ENCODE results near the gene ZNF3. TPM values are rescaled to one million over a fixed set of nuclear protein-coding genes. Genes with fewer than 3 reads are reported as not detected.

The ZNF3 gene
- total RNA-seq, 2 donors from 2014 or later, result 17.0 to 18.0 TPM

- intact Hi-C loops (cut with DNase I), result no loop called here
- no peak for DNase-seq (ENCODE audit: low spot score)
These were observed 57.4 kb downstream of the ZNF3 start for GRCh38 chr7:100024020-100024619.

- intact Hi-C loops (cut with DNase I), result no loop called here
- no peak for DNase-seq (ENCODE audit: low spot score)
These were observed 58.0 kb downstream of the ZNF3 start for GRCh38 chr7:100023526-100023925.

- intact Hi-C loops (cut with DNase I), result no loop called here
- DNase-seq (ENCODE audit: low spot score), result no peak
These were observed 58.9 kb downstream of the ZNF3 start for GRCh38 chr7:100022621-100023020.

DNA sequence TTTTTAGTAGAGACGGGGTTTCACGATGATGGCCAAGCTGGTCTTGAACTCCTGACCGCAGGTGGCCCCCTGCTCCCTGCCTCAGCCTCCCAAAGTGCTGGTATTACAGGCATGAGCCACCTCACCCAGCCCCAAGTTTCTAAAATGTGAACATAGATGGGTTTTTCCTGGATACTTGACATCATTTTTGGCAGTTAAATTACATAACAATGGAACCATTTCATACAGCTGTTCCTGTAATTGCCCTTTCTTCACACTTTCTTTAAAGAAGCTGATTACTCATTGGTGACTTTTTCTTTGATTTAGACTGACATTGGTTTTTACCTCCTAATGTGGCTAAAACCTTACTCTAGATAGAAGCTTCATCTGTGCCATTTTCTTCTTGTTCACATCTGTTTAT lies 60.2 kb downstream of the ZNF3 start:
- DNase-seq (ENCODE audit: low spot score), result no peak
- intact Hi-C loops (cut with DNase I), result no loop called here

Small RNAs within 50 kb of the gene (microRNA-seq; reads per million reads assigned to microRNA genes)
- gene MIR106B (ENCODE audit: borderline microRNAs expressed in 2 of 2) (655 to 687 reads per million in 2 donors), gene MIR25 (ENCODE audit: borderline microRNAs expressed in 2 of 2) (351 to 540 reads per million in 2 donors), gene MIR93 (ENCODE audit: borderline microRNAs expressed in 2 of 2) (2,097 to 2,214 reads per million in 2 donors)

Other genes with a start within 250 kb of the ZNF3 start
- under 1 TPM in 1 of 2 donors, not detected in 1; 0.51 TPM for gene OR2AE1, start 204.7 kb downstream of the ZNF3 start, total RNA-seq
- 10 to 100 TPM; 14.7 to 22.9 TPM for gene TRIM4, start 162.2 kb downstream of the ZNF3 start, total RNA-seq
- gene GJC3, start 152.1 kb downstream of the ZNF3 start, total RNA-seq, result not detected
- gene AZGP1, start 105.7 kb downstream of the ZNF3 start, total RNA-seq, result 1 to 10 TPM in 1 of 2 donors, under 1 TPM in 1; 0.33 to 1.2 TPM
- gene ZKSCAN1, start 66.1 kb downstream of the ZNF3 start, total RNA-seq, result 10 to 100 TPM; 47.4 to 53.1 TPM
- 10 to 100 TPM in 1 of 2 donors, 1 to 10 TPM in 1; 9.2 to 10.7 TPM for gene ZSCAN21, start 31.9 kb downstream of the ZNF3 start, total RNA-seq
- gene COPS6, start 7.2 kb upstream of the ZNF3 start, total RNA-seq, result 10 to 100 TPM; 78.4 to 80.0 TPM
- 10 to 100 TPM; 21.6 to 21.7 TPM for gene MCM7, start 19.7 kb upstream of the ZNF3 start, total RNA-seq
- gene AP4M1, start 19.9 kb upstream of the ZNF3 start, total RNA-seq, result 10 to 100 TPM; 11.6 to 15.5 TPM
- gene TAF6, start 37.6 kb upstream of the ZNF3 start, total RNA-seq, result 10 to 100 TPM; 34.3 to 35.4 TPM
- 10 to 100 TPM in 1 of 2 donors, 1 to 10 TPM in 1; 9.6 to 18.3 TPM for gene CNPY4, start 37.9 kb upstream of the ZNF3 start, total RNA-seq
- gene MBLAC1, start 45.2 kb upstream of the ZNF3 start, total RNA-seq, result 1 to 10 TPM; 1.6 to 1.7 TPM
- 10 to 100 TPM; 72.6 to 91.6 TPM for gene LAMTOR4, start 67.2 kb upstream of the ZNF3 start, total RNA-seq
- gene TRAPPC14, start 77.0 kb upstream of the ZNF3 start, total RNA-seq, result 10 to 100 TPM; 11.2 to 13.3 TPM
- 10 to 100 TPM in 1 of 2 donors, 1 to 10 TPM in 1; 6.2 to 11.2 TPM for gene GAL3ST4, start 86.9 kb upstream of the ZNF3 start, total RNA-seq
- gene GPC2, start 95.7 kb upstream of the ZNF3 start, total RNA-seq, result 1 to 10 TPM in 1 of 2 donors, under 1 TPM in 1; 0.81 to 1.2 TPM
- 1 to 10 TPM in 1 of 2 donors, under 1 TPM in 1; 0.52 to 1.2 TPM for gene STAG3, start 96.2 kb upstream of the ZNF3 start, total RNA-seq
- under 1 TPM; 0.42 to 0.67 TPM for gene PVRIG, start 138.2 kb upstream of the ZNF3 start, total RNA-seq
- gene SPDYE3, start 226.0 kb upstream of the ZNF3 start, total RNA-seq, result not detected